ENCODE results near the gene ZNF213. TPM values are rescaled to one million over a fixed set of nuclear protein-coding genes. Genes with fewer than 3 reads are reported as not detected.

Gene ZNF213
- total RNA-seq = 1 to 10 TPM; 8.0 to 8.6 TPM
- polyA plus RNA-seq = 1 to 10 TPM; 2.3 to 5.6 TPM
- long read RNA-seq, donor 1, partial matches to known transcripts = 0 of 6 reads
- long read RNA-seq, donor 1, other reads (novel, unspliced or antisense) = 6 of 6 reads
- long read RNA-seq, donor 2, partial matches to known transcripts = 7 of 20 reads
- long read RNA-seq, donor 2, other reads (novel, unspliced or antisense) = 11 of 20 reads

GRCh38 chr16:3134338-3135125 is at the start of gene ZNF213:
Gene ZNF213, plus strand, starts transcription at chr16:3135029. Its CDS starts 2,252 bp downstream, at chr16:3137281.
- Histone ChIP-seq H3K27ac (ENCODE audit: low read depth in 1 of 2, low read length in 2 of 2) (peak within 1 kb of the TSS; percentile 64 to 93), H3K9me3 (ENCODE audit: control insufficient read depth, low read length) (no peaks in the 10 kb centered on the region), H3K4me1 (ENCODE audit: control insufficient read depth in 1 of 2, insufficient read depth in 2 of 2, low read length in 2 of 2) (no peaks in the 10 kb centered on the region), H3K4me3 (ENCODE audit: low read length in 2 of 2) (peak within 1 kb of the TSS; percentile 81 to 90), H3K36me3 (ENCODE audit: control insufficient read depth in 1 of 2, insufficient read depth in 2 of 2, low read length in 1 of 2) (no peaks in the 10 kb centered on the region), H3K27me3 (ENCODE audit: control insufficient read depth in 1 of 2, insufficient read depth in 2 of 2, low read length in 1 of 2) (no peaks in the 10 kb centered on the region)
- peak; percentile 95 for ATAC-seq (ENCODE audit: low FRiP score)
- peak; percentile 97 for DNase-seq
- 0 to 1% methylated on average over 55 to 63 of the region's 63 CpGs for WGBS, 2 donors
- intact Hi-C loops (cut with DNase I) = no loop called here

- 88 to 89% methylated on average over 17 of the region's 17 CpGs for WGBS, 2 donors
- intact Hi-C loops (cut with DNase I) = no loop called here
- no peak for ATAC-seq (ENCODE audit: low FRiP score)
Observed at GRCh38 chr16:3085868-3086595, 48.8 kb upstream of the ZNF213 start.

GRCh38 chr16:3086596-3087242 is 48.1 kb upstream of the ZNF213 start:
- no peak overlapping the region for H3K4me3 ChIP-seq (ENCODE audit: low read length in 2 of 2)
- ATAC-seq (ENCODE audit: low FRiP score) = peak; percentile 53
- no peak for DNase-seq
- no peak overlapping the region for H3K27ac ChIP-seq (ENCODE audit: low read depth in 1 of 2, low read length in 2 of 2)
- intact Hi-C loops (cut with DNase I) = no loop called here
- no peaks in the 10 kb centered on the region for H3K4me1 ChIP-seq (ENCODE audit: control insufficient read depth in 1 of 2, insufficient read depth in 2 of 2, low read length in 2 of 2)
- H3K9me3 ChIP-seq (ENCODE audit: control insufficient read depth, low read length) = no peaks in the 10 kb centered on the region
- no peaks in the 10 kb centered on the region for H3K27me3 ChIP-seq (ENCODE audit: control insufficient read depth in 1 of 2, insufficient read depth in 2 of 2, low read length in 1 of 2)
- no peaks in the 10 kb centered on the region for H3K36me3 ChIP-seq (ENCODE audit: control insufficient read depth in 1 of 2, insufficient read depth in 2 of 2, low read length in 1 of 2)
- whole genome bisulfite sequencing, 2 donors = 82 to 83% methylated on average over 14 of the region's 14 CpGs

More at GRCh38 chr16:3085868-3086595, 48.8 kb upstream of the ZNF213 start:
- Histone ChIP-seq H3K4me1 (ENCODE audit: control insufficient read depth in 1 of 2, insufficient read depth in 2 of 2, low read length in 2 of 2) (no peaks in the 10 kb centered on the region), H3K4me3 (ENCODE audit: low read length in 2 of 2) (no peak overlapping the region), H3K27ac (ENCODE audit: low read depth in 1 of 2, low read length in 2 of 2) (no peak overlapping the region), H3K9me3 (ENCODE audit: control insufficient read depth, low read length) (no peaks in the 10 kb centered on the region), H3K36me3 (ENCODE audit: control insufficient read depth in 1 of 2, insufficient read depth in 2 of 2, low read length in 1 of 2) (no peaks in the 10 kb centered on the region), H3K27me3 (ENCODE audit: control insufficient read depth in 1 of 2, insufficient read depth in 2 of 2, low read length in 1 of 2) (no peaks in the 10 kb centered on the region)
- DNase-seq = no peak

- ATAC-seq (ENCODE audit: low FRiP score) = peak; percentile 42
- no peak overlapping the region for H3K27ac ChIP-seq (ENCODE audit: low read depth in 1 of 2, low read length in 2 of 2)
Observed at GRCh38 chr16:3087243-3088235, 47.3 kb upstream of the ZNF213 start.

GRCh38 chr16:3088450-3088849 is 46.4 kb upstream of the ZNF213 start:
- no peak overlapping the region for H3K27ac ChIP-seq (ENCODE audit: low read depth in 1 of 2, low read length in 2 of 2)
- no peaks in the 10 kb centered on the region for H3K4me1 ChIP-seq (ENCODE audit: control insufficient read depth in 1 of 2, insufficient read depth in 2 of 2, low read length in 2 of 2)
- H3K4me3 ChIP-seq (ENCODE audit: low read length in 2 of 2) = no peak overlapping the region
- no peaks in the 10 kb centered on the region for H3K27me3 ChIP-seq (ENCODE audit: control insufficient read depth in 1 of 2, insufficient read depth in 2 of 2, low read length in 1 of 2)
- H3K9me3 ChIP-seq (ENCODE audit: control insufficient read depth, low read length) = no peaks in the 10 kb centered on the region
- intact Hi-C loops (cut with DNase I) = no loop called here
- no peak for ATAC-seq (ENCODE audit: low FRiP score)
- no peak for DNase-seq
- no peaks in the 10 kb centered on the region for H3K36me3 ChIP-seq (ENCODE audit: control insufficient read depth in 1 of 2, insufficient read depth in 2 of 2, low read length in 1 of 2)
- WGBS, 2 donors = 69 to 72% methylated on average over 7 of the region's 7 CpGs

More at GRCh38 chr16:3087243-3088235, 47.3 kb upstream of the ZNF213 start:
- WGBS, 2 donors = 63 to 64% methylated on average over 18 of the region's 18 CpGs
- H3K4me3 ChIP-seq (ENCODE audit: low read length in 2 of 2) = no peak overlapping the region
- DNase-seq = no peak
- no peaks in the 10 kb centered on the region for H3K27me3 ChIP-seq (ENCODE audit: control insufficient read depth in 1 of 2, insufficient read depth in 2 of 2, low read length in 1 of 2)
- intact Hi-C loops (cut with DNase I) = no loop called here
- no peaks in the 10 kb centered on the region for H3K9me3 ChIP-seq (ENCODE audit: control insufficient read depth, low read length)
- H3K4me1 ChIP-seq (ENCODE audit: control insufficient read depth in 1 of 2, insufficient read depth in 2 of 2, low read length in 2 of 2) = no peaks in the 10 kb centered on the region
- H3K36me3 ChIP-seq (ENCODE audit: control insufficient read depth in 1 of 2, insufficient read depth in 2 of 2, low read length in 1 of 2) = no peaks in the 10 kb centered on the region

GRCh38 chr16:3088925-3089716 is 45.7 kb upstream of the ZNF213 start:
- no peaks in the 10 kb centered on the region for H3K36me3 ChIP-seq (ENCODE audit: control insufficient read depth in 1 of 2, insufficient read depth in 2 of 2, low read length in 1 of 2)
- DNase-seq (no peak), ATAC-seq (ENCODE audit: low FRiP score) (no peak)
- H3K4me1 ChIP-seq (ENCODE audit: control insufficient read depth in 1 of 2, insufficient read depth in 2 of 2, low read length in 2 of 2) = no peaks in the 10 kb centered on the region
- 95% methylated on average over 71 of the region's 71 CpGs for WGBS, 2 donors
- intact Hi-C loops (cut with DNase I) = no loop called here
- H3K27me3 ChIP-seq (ENCODE audit: control insufficient read depth in 1 of 2, insufficient read depth in 2 of 2, low read length in 1 of 2) = no peaks in the 10 kb centered on the region
- H3K4me3 ChIP-seq (ENCODE audit: low read length in 2 of 2) = no peak overlapping the region
- H3K9me3 ChIP-seq (ENCODE audit: control insufficient read depth, low read length) = no peaks in the 10 kb centered on the region
- no peak overlapping the region for H3K27ac ChIP-seq (ENCODE audit: low read depth in 1 of 2, low read length in 2 of 2)

GRCh38 chr16:3089717-3090592 is 44.9 kb upstream of the ZNF213 start:
- Histone ChIP-seq H3K36me3 (ENCODE audit: control insufficient read depth in 1 of 2, insufficient read depth in 2 of 2, low read length in 1 of 2) (no peaks in the 10 kb centered on the region), H3K4me1 (ENCODE audit: control insufficient read depth in 1 of 2, insufficient read depth in 2 of 2, low read length in 2 of 2) (no peaks in the 10 kb centered on the region), H3K9me3 (ENCODE audit: control insufficient read depth, low read length) (no peaks in the 10 kb centered on the region), H3K27ac (ENCODE audit: low read depth in 1 of 2, low read length in 2 of 2) (no peak overlapping the region), H3K27me3 (ENCODE audit: control insufficient read depth in 1 of 2, insufficient read depth in 2 of 2, low read length in 1 of 2) (no peaks in the 10 kb centered on the region), H3K4me3 (ENCODE audit: low read length in 2 of 2) (no peak overlapping the region)
- DNase-seq = no peak
- 95 to 96% methylated on average over 81 of the region's 81 CpGs for WGBS, 2 donors
- ATAC-seq (ENCODE audit: low FRiP score) = no peak
- intact Hi-C loops (cut with DNase I) = no loop called here

Data from aorta (tissue), 5 donors.